22Rv1 (cell line): ENCODE results near the gene FBH1.

Source experiments
- ZFX ChIP-seq: fragments of 450-650 bp; IDR thresholded peaks from 2 replicates; pipeline ENCODE4 v1.6.1; 2017; ENCODE audit warnings: antibody characterized with exemption, borderline replicate concordance
- TF ChIP-seq, protein P1 (sequence below): fragments of 450-650 bp; IDR thresholded peaks from 2 replicates; pipeline ENCODE4 v1.5.1; 2017; ENCODE audit warnings: mild to moderate bottlenecking

DNA sequence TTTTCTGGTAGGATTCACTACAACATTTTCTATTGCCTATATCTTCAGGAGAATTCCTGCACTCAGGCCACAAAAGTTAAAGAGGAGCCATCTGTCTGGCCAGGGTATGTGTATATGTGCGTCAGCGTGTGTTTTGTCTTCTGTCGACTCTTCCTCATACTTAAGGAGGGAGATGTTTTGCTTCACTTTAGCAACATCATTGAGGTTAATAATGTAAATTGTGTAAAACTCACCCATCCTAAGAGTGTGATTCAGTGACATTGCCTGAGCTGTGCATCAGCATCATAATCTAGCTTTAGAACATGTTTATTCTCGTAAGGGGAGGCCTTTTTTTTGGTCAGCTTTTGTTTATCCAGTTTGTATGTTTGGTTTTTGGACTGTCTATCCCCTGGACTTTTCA lies 23.7 kb downstream of the FBH1 start:
- TF ChIP-seq, protein P1, sequence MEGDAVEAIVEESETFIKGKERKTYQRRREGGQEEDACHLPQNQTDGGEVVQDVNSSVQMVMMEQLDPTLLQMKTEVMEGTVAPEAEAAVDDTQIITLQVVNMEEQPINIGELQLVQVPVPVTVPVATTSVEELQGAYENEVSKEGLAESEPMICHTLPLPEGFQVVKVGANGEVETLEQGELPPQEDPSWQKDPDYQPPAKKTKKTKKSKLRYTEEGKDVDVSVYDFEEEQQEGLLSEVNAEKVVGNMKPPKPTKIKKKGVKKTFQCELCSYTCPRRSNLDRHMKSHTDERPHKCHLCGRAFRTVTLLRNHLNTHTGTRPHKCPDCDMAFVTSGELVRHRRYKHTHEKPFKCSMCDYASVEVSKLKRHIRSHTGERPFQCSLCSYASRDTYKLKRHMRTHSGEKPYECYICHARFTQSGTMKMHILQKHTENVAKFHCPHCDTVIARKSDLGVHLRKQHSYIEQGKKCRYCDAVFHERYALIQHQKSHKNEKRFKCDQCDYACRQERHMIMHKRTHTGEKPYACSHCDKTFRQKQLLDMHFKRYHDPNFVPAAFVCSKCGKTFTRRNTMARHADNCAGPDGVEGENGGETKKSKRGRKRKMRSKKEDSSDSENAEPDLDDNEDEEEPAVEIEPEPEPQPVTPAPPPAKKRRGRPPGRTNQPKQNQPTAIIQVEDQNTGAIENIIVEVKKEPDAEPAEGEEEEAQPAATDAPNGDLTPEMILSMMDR: no peak
- TF ChIP-seq ZFX: no peak
